Omental fat pad (tissue), 4 donors: ENCODE data around the gene CD300H. TPM values are rescaled to one million over a fixed set of nuclear protein-coding genes. Genes with fewer than 3 reads are reported as not detected.
A peak's percentile ranks its signal among the peaks of the same experiment; 100 is the strongest.
"Not testable (repeated sequence)": the region's sequence is repeated elsewhere in the genome, so short reads cannot be mapped to it uniquely, and the experiment has no call there.

Source experiments
- ATAC-seq: fragments of 150-250 bp; one replicate; pipeline ENCODE4 v1.9.1; 2016; ENCODE audit warnings: mild to moderate bottlenecking, moderate library complexity; ENCODE audit not compliant: low FRiP score
- DNase-seq: peaks from one replicate; pipeline ENCODE4 v3.0.0-alpha.2; 2019; ENCODE audit warnings: low spot score
- CTCF ChIP-seq, 3 donors: fragments of 450-650 bp; IDR thresholded peaks; one replicate each; pipeline ENCODE4 v1.5.1; 2016 to 2017; ENCODE audit warnings: antibody characterized with exemption in 3 of 3, mild to moderate bottlenecking in 3 of 3, moderate library complexity in 2 of 3
- total RNA-seq, 4 donors: library from RNA; depleted of rRNA; stranded (reverse); fragments of >200 nt; gene quantifications; one replicate each; pipeline ENCODE4 v1.1.0, GENCODE V29; 2016

CD300H gene
- total RNA-seq, 4 donors from 2014 or later, result not detected

GRCh38 chr17:74591503-74591902, 24.2 kb upstream of the CD300H start:
- no peak for ATAC-seq
- TF ChIP-seq CTCF (IDR thresholded peaks at IDR 0.05), result no peak
- no peak for DNase-seq

- no peak for DNase-seq
- no peak for ATAC-seq
- no peak for TF ChIP-seq CTCF (IDR thresholded peaks at IDR 0.05)
Measured at GRCh38 chr17:74585711-74586110, 18.4 kb upstream of the CD300H start.

GRCh38 chr17:74584292-74585060, 17.2 kb upstream of the CD300H start:
- no peak for DNase-seq
- no peak for ATAC-seq

GRCh38 chr17:74582633-74583032, 15.3 kb upstream of the CD300H start:
- ATAC-seq (peak; percentile 92), DNase-seq (no peak)
- no peak for TF ChIP-seq CTCF (IDR thresholded peaks at IDR 0.05)

More at GRCh38 chr17:74584292-74585060, 17.2 kb upstream of the CD300H start:
- no peak for TF ChIP-seq CTCF (IDR thresholded peaks at IDR 0.05)

- ATAC-seq (no peak), DNase-seq (no peak)
- TF ChIP-seq CTCF (IDR thresholded peaks at IDR 0.05), result no peak
Measured at GRCh38 chr17:74579900-74580299, 12.6 kb upstream of the CD300H start.

GRCh38 chr17:74578979-74579378, 11.7 kb upstream of the CD300H start:
- ATAC-seq (no peak), DNase-seq (no peak)
- no peak for TF ChIP-seq CTCF (IDR thresholded peaks at IDR 0.05)

GRCh38 chr17:74574489-74575142, 7.3 kb upstream of the CD300H start:
- DNase-seq, result no peak
- ATAC-seq, result no peak
- no peak for TF ChIP-seq CTCF (IDR thresholded peaks at IDR 0.05)

- not testable (repeated sequence) for DNase-seq, ATAC-seq
Measured at GRCh38 chr17:74573635-74574034, 6.3 kb upstream of the CD300H start.
